ENCODE data around the gene IFT122.

IFT122 gene

DNA sequence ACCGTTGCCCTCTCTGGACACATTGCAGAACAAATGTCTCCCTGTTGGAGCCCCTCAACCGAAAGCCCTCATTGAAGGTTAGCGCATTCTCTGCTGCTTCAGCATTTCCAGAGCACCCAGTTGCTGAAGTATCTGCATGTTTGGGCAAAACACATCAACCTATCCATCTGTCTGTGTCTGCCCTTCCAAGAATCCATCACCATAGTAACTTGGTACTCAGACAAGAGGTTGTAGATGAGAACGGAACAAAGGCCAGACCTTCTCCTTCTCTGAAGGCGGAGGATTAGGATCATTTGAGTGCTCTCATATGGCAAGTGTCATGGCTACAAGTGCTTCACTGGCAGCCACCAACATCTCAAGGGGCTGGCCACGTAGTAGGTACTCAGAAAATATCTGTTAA, 65.3 kb downstream of the IFT122 start:
- no peak for TF ChIP-seq TEAD4 (IDR thresholded peaks at IDR 0.05)
- TF ChIP-seq, protein P1, sequence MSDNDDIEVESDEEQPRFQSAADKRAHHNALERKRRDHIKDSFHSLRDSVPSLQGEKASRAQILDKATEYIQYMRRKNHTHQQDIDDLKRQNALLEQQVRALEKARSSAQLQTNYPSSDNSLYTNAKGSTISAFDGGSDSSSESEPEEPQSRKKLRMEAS (IDR thresholded peaks at IDR 0.05): no peak
- TF ChIP-seq NFIC (IDR thresholded peaks at IDR 0.05): no peak
- TF ChIP-seq EP300 (IDR thresholded peaks at IDR 0.05; ENCODE audit: borderline replicate concordance): no peak
- TF ChIP-seq, protein P2, sequence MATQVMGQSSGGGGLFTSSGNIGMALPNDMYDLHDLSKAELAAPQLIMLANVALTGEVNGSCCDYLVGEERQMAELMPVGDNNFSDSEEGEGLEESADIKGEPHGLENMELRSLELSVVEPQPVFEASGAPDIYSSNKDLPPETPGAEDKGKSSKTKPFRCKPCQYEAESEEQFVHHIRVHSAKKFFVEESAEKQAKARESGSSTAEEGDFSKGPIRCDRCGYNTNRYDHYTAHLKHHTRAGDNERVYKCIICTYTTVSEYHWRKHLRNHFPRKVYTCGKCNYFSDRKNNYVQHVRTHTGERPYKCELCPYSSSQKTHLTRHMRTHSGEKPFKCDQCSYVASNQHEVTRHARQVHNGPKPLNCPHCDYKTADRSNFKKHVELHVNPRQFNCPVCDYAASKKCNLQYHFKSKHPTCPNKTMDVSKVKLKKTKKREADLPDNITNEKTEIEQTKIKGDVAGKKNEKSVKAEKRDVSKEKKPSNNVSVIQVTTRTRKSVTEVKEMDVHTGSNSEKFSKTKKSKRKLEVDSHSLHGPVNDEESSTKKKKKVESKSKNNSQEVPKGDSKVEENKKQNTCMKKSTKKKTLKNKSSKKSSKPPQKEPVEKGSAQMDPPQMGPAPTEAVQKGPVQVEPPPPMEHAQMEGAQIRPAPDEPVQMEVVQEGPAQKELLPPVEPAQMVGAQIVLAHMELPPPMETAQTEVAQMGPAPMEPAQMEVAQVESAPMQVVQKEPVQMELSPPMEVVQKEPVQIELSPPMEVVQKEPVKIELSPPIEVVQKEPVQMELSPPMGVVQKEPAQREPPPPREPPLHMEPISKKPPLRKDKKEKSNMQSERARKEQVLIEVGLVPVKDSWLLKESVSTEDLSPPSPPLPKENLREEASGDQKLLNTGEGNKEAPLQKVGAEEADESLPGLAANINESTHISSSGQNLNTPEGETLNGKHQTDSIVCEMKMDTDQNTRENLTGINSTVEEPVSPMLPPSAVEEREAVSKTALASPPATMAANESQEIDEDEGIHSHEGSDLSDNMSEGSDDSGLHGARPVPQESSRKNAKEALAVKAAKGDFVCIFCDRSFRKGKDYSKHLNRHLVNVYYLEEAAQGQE (IDR thresholded peaks at IDR 0.05; ENCODE audit: low read depth): no peak
- no peak for TF ChIP-seq TAF1 (IDR thresholded peaks at IDR 0.05; ENCODE audit: low read depth)
- TF ChIP-seq FOXM1 (IDR thresholded peaks at IDR 0.05; ENCODE audit: borderline replicate concordance, low read depth): no peak
- TF ChIP-seq, protein P3, sequence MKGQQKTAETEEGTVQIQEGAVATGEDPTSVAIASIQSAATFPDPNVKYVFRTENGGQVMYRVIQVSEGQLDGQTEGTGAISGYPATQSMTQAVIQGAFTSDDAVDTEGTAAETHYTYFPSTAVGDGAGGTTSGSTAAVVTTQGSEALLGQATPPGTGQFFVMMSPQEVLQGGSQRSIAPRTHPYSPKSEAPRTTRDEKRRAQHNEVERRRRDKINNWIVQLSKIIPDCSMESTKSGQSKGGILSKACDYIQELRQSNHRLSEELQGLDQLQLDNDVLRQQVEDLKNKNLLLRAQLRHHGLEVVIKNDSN (IDR thresholded peaks at IDR 0.05): no peak
- no peak for TF ChIP-seq EGR1 (IDR thresholded peaks at IDR 0.05)
- no peak for TF ChIP-seq YY1 (IDR thresholded peaks at IDR 0.05; ENCODE audit: low read depth)
- no peak for TF ChIP-seq RAD21 (IDR thresholded peaks at IDR 0.05; ENCODE audit: low read depth)
- no peak for TF ChIP-seq ZBTB7A (IDR thresholded peaks at IDR 0.05; ENCODE audit: low read depth)
- TF ChIP-seq TCF12 (IDR thresholded peaks at IDR 0.05; ENCODE audit: low read depth): no peak
- no peak for TF ChIP-seq CEBPB (IDR thresholded peaks at IDR 0.05)
- no peak for TF ChIP-seq CREB1 (IDR thresholded peaks at IDR 0.05; ENCODE audit: low read depth)

DNA sequence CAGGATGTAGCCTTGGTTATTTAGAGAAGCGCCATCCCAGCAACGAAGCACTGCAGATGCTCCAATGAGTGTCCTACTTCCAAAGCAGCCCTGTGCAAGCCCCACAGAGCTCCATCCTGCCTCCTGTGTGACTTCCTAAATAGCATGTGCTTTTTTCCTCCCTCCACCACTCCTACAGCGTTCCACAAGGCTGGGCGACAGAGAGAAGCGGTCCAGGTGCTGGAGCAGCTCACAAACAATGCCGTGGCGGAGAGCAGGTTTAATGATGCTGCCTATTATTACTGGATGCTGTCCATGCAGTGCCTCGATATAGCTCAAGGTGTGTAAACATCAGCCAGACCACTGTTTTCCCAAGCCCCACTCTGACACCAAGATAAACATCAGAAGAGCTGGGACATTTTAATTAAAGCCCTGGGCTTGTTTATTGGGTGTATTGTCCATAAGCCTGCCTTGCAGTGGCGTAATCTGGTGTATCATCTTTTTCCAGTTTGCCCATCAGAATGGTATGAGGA, 66.3 kb downstream of the IFT122 start:
- TF ChIP-seq FOXM1 (IDR thresholded peaks at IDR 0.05; ENCODE audit: borderline replicate concordance, low read depth): no peak
- TF ChIP-seq TEAD4 (IDR thresholded peaks at IDR 0.05): no peak
- TF ChIP-seq EGR1 (IDR thresholded peaks at IDR 0.05): no peak
- TF ChIP-seq, protein P1 (IDR thresholded peaks at IDR 0.05): no peak
- TF ChIP-seq CREB1 (IDR thresholded peaks at IDR 0.05; ENCODE audit: low read depth): no peak
- TF ChIP-seq TCF12 (IDR thresholded peaks at IDR 0.05; ENCODE audit: low read depth): no peak
- TF ChIP-seq, protein P3 (IDR thresholded peaks at IDR 0.05): no peak
- TF ChIP-seq NFIC (IDR thresholded peaks at IDR 0.05): no peak
- TF ChIP-seq ZBTB7A (IDR thresholded peaks at IDR 0.05; ENCODE audit: low read depth): no peak
- TF ChIP-seq EP300 (IDR thresholded peaks at IDR 0.05; ENCODE audit: borderline replicate concordance): no peak
- TF ChIP-seq TAF1 (IDR thresholded peaks at IDR 0.05; ENCODE audit: low read depth): no peak
- no peak for TF ChIP-seq CEBPB (IDR thresholded peaks at IDR 0.05)
- TF ChIP-seq, protein P2 (IDR thresholded peaks at IDR 0.05; ENCODE audit: low read depth): no peak
- no peak for TF ChIP-seq RAD21 (IDR thresholded peaks at IDR 0.05; ENCODE audit: low read depth)
- TF ChIP-seq YY1 (IDR thresholded peaks at IDR 0.05; ENCODE audit: low read depth): no peak

DNA sequence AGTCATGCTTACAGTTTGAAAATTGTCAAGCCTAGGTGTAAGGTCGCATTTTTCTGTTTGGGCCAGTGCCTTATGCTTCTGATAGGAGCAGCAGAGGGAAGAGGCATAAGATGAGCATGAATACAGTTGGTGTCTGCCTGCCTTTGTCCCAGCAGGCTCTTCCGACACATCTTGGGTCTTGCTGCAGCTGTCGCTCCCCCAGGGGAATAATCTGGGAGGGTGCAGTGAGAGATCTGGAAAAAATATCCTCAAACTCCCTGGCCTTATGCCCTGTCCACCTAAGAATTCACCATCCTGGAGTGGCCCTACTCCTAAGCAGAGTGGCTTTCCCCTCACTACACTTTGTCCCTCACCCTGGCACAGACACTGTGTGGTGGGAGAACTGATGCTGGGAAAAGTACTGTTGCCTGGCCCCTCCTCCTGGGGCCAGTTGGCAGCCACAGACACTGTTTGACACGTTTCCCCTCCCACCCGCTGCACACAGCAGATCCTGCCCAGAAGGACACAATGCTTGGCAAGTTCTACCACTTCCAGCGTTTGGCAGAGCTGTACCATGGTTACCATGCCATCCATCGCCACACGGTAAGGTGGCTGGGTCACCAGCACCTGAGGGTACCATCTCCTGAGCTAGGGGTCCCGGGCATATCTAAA, 67.3 kb downstream of the IFT122 start:
- no peak for TF ChIP-seq EP300 (IDR thresholded peaks at IDR 0.05; ENCODE audit: borderline replicate concordance)
- TF ChIP-seq NFIC (IDR thresholded peaks at IDR 0.05): no peak
- TF ChIP-seq TCF12 (IDR thresholded peaks at IDR 0.05; ENCODE audit: low read depth): no peak
- TF ChIP-seq, protein P1 (IDR thresholded peaks at IDR 0.05): no peak
- no peak for TF ChIP-seq CREB1 (IDR thresholded peaks at IDR 0.05; ENCODE audit: low read depth)

DNA sequence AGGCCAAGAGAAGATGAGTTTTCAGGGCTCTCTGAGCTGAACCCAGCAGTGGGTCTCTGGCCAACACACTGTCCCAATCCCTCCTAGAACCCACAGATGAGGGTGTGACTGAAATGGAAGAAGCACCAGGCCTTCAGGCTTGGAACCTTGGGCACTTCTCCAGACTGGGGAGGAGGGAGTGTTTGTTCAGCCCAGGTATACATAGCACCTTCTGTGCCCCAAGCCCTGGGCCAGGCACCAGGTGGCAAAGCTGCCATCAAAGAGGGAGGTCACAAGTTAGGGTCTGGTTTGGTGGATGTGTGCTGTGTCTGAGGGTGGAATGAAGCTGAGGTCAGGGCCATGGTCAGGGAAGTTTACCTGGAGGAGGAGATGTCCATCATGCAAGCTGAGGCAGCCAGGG, 72.6 kb downstream of the IFT122 start:
- TF ChIP-seq CEBPB (IDR thresholded peaks at IDR 0.05): no peak
- no peak for TF ChIP-seq FOXM1 (IDR thresholded peaks at IDR 0.05; ENCODE audit: borderline replicate concordance, low read depth)
- TF ChIP-seq, protein P1 (IDR thresholded peaks at IDR 0.05): no peak
- TF ChIP-seq RAD21 (IDR thresholded peaks at IDR 0.05; ENCODE audit: low read depth): no peak
- no peak for TF ChIP-seq TAF1 (IDR thresholded peaks at IDR 0.05; ENCODE audit: low read depth)
- TF ChIP-seq, protein P2 (IDR thresholded peaks at IDR 0.05; ENCODE audit: low read depth): no peak

Data from Ishikawa (cell line).